Loucy (cell line): ENCODE measurements around the gene UBE2L6.

Experiments
- H2AFZ ChIP-seq: fragments of 200-600 bp; sonication (generic); 2 replicates; pipeline ENCODE4 v1.6.0; 2016; ENCODE audit warnings: antibody characterized with exemption, mild to moderate bottlenecking, low read length, moderate library complexity
- H3F3A ChIP-seq: fragments of 200-600 bp; 2 replicates; pipeline ENCODE4 v1.6.0; 2016; ENCODE audit warnings: antibody characterized with exemption, low read depth, mild to moderate bottlenecking
- H3K27me3 ChIP-seq: fragments of 200-600 bp; sonication (generic); 2 replicates; pipeline ENCODE4 v1.6.1; 2014; ENCODE audit warnings: low read length, mild to moderate bottlenecking; ENCODE audit not compliant: insufficient read depth, poor library complexity, severe bottlenecking
- H3K36me3 ChIP-seq: fragments of 200-600 bp; sonication (generic); 2 replicates; pipeline ENCODE4 v1.6.1; 2016; ENCODE audit warnings: low read length; ENCODE audit not compliant: insufficient read depth
- H3K4me1 ChIP-seq: fragments of 200-600 bp; sonication (generic); 2 replicates; pipeline ENCODE4 v1.5.1; 2014; ENCODE audit warnings: low read length, mild to moderate bottlenecking; ENCODE audit not compliant: insufficient read depth, poor library complexity, severe bottlenecking
- H3K4me2 ChIP-seq: fragments of 200-600 bp; sonication (generic); 2 replicates; pipeline ENCODE4 v1.6.0; 2014; ENCODE audit warnings: antibody characterized with exemption, low read length, low read depth, mild to moderate bottlenecking; ENCODE audit not compliant: poor library complexity, severe bottlenecking
- H3K4me3 ChIP-seq: fragments of 200-600 bp; sonication (generic); 2 replicates; pipeline ENCODE4 v1.5.1; 2014; ENCODE audit warnings: low read length, mild to moderate bottlenecking, mixed read lengths; ENCODE audit not compliant: poor library complexity, severe bottlenecking
- H3K79me2 ChIP-seq: fragments of 200-600 bp; sonication (generic); 2 replicates; pipeline ENCODE4 v1.6.1; 2014; ENCODE audit warnings: low read length; ENCODE audit not compliant: insufficient read depth
- H3K9ac ChIP-seq: fragments of 200-600 bp; sonication (generic); 2 replicates; pipeline ENCODE4 v1.6.0; 2014; ENCODE audit warnings: mild to moderate bottlenecking, low read depth, low read length, moderate library complexity; ENCODE audit not compliant: poor library complexity, severe bottlenecking
- H3K9me2 ChIP-seq: fragments of 200-600 bp; sonication (generic); replicated peaks from 2 replicates; pipeline ENCODE4 v1.6.1; 2016; ENCODE audit warnings: low read depth, low read length, mixed read lengths
- H3K9me3 ChIP-seq: fragments of 200-600 bp; sonication (generic); 2 replicates; pipeline ENCODE4 v1.6.1; 2014; ENCODE audit warnings: mild to moderate bottlenecking, antibody characterized with exemption, low read length, low read depth; ENCODE audit not compliant: insufficient read depth
- H4K20me1 ChIP-seq: fragments of 200-600 bp; sonication (generic); 2 replicates; pipeline ENCODE4 v1.6.0; 2014; ENCODE audit warnings: antibody characterized with exemption, low read length, mild to moderate bottlenecking; ENCODE audit not compliant: insufficient read depth, poor library complexity, severe bottlenecking
- CTCF ChIP-seq: fragments of 200-600 bp; sonication (generic); conservative IDR thresholded peaks from 2 replicates; pipeline ENCODE4 v1.5.1; 2014; ENCODE audit warnings: mild to moderate bottlenecking, antibody characterized with exemption, low read length
- EZH2phosphoT487 ChIP-seq: fragments of 200-600 bp; IDR thresholded peaks from 2 replicates; pipeline ENCODE4 v1.6.1; 2018; ENCODE audit warnings: antibody characterized with exemption, mild to moderate bottlenecking, moderate library complexity, borderline replicate concordance

UBE2L6 gene

GRCh38 chr11:57596266-57596885 is 28.9 kb upstream of the UBE2L6 start:
- Histone ChIP-seq H3K9ac (no peak overlapping the region), H2AFZ (no peak overlapping the region), H4K20me1 (no peaks in the 10 kb centered on the region), H3K9me2 (no peaks in the 10 kb centered on the region), H3K4me3 (no peak overlapping the region), H3K27me3 (no peaks in the 10 kb centered on the region), H3K9me3 (no peaks in the 10 kb centered on the region), H3K79me2 (no peaks in the 10 kb centered on the region), H3F3A (no peaks in the 10 kb centered on the region), H3K4me2 (no peak overlapping the region), H3K4me1 (no peaks in the 10 kb centered on the region), H3K36me3 (no peaks in the 10 kb centered on the region)
- TF ChIP-seq CTCF: no peak
- TF ChIP-seq EZH2phosphoT487: no peak

GRCh38 chr11:57588046-57588710 is 20.7 kb upstream of the UBE2L6 start:
- Histone ChIP-seq H3K79me2 (no peaks in the 10 kb centered on the region), H3F3A (no peaks in the 10 kb centered on the region), H3K4me3 (no peak overlapping the region), H4K20me1 (no peaks in the 10 kb centered on the region), H3K9ac (no peak overlapping the region), H3K36me3 (no peaks in the 10 kb centered on the region), H3K4me1 (peaks cover 16% of the 10 kb centered on the region), H3K9me3 (peaks cover 3% of the 10 kb centered on the region; the same call in 1 of the 2 replicates), H3K4me2 (no peak overlapping the region), H2AFZ (no peak overlapping the region), H3K27me3 (no peaks in the 10 kb centered on the region), H3K9me2 (no peaks in the 10 kb centered on the region)
- TF ChIP-seq EZH2phosphoT487: no peak
- TF ChIP-seq CTCF: no peak

- no peaks in the 10 kb centered on the region for H4K20me1 ChIP-seq
- H3K79me2 ChIP-seq: no peaks in the 10 kb centered on the region
- H3K4me3 ChIP-seq: no peak overlapping the region
Measured at GRCh38 chr11:57586711-57587245, 19.3 kb upstream of the UBE2L6 start.

More at GRCh38 chr11:57586711-57587245, 19.3 kb upstream of the UBE2L6 start:
- no peak overlapping the region for H3K4me2 ChIP-seq
- no peaks in the 10 kb centered on the region for H3K9me2 ChIP-seq
- no peaks in the 10 kb centered on the region for H3F3A ChIP-seq
- no peak for TF ChIP-seq EZH2phosphoT487
- no peak for TF ChIP-seq CTCF
- H3K27me3 ChIP-seq: no peaks in the 10 kb centered on the region
- H3K36me3 ChIP-seq: no peaks in the 10 kb centered on the region
- H3K9ac ChIP-seq: no peak overlapping the region
- no peak overlapping the region for H2AFZ ChIP-seq
- peaks cover 16% of the 10 kb centered on the region for H3K4me1 ChIP-seq
- peaks cover 3% of the 10 kb centered on the region; the same call in 1 of the 2 replicates for H3K9me3 ChIP-seq
